NCI-H187 (cell line): ENCODE results near the gene RASSF9.

Experiments
- DNase-seq, 2 experiments: peaks; one replicate each; lab custom pipeline; 2025; lab: John Stamatoyannopoulos, UW

Gene RASSF9

DNA sequence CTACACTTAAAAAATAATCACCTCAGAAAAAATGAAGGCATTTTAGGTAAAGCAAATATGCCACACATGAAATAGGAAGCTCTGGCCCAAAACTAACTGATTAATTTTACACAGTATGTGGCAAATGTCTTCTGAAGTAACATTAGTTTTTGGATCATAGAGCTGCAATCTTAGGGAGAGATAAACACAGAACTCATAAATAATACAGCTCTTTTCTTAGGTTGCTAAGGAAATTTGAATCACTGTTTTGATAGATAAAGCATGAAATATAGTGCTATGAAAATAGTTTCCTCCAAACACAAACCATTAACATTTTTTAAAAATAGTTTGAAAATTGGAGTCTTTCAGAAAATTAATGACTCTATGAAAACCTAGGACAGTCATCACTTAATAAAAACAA is 15.0 kb downstream of the RASSF9 start:
- DNase-seq, result no peak

DNA sequence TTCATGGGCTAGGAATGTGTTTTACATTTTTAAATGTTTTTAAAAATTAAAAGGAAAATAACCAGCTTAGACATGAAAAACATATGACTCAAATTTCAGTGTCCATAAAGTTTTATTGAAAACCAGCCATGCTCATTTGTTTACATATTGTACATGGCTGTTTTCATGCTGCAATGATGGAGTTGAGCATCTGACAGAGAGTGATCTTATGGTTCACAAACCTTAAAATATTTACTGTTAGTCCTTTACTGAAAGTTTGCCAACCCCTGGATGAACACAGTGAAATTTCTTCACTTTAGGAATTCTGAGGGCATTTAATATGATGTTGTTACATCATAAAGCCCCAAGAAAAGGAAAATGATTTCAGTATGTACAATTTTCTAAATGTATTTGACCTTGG is 16.1 kb downstream of the RASSF9 start:
- no peak for DNase-seq

DNA sequence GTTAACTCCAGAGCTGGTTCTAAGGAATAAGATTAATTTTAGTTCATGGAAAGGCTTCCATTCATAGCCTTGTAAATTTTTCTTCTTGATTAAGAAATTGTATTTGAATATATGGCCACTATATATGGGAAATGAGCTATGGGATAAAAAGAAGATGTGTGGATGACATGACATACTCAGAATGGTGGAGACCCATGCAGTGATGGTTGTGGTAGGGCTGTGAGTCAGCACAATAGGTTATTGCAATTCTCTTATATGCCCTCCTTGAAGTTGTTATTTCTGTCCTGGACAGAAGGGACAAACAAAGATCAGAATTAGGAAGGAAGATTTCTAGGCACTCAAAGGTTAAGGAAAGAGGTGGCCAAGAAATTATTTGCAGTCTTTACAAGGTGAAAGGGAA is 21.5 kb downstream of the RASSF9 start:
- DNase-seq, result no peak

DNA sequence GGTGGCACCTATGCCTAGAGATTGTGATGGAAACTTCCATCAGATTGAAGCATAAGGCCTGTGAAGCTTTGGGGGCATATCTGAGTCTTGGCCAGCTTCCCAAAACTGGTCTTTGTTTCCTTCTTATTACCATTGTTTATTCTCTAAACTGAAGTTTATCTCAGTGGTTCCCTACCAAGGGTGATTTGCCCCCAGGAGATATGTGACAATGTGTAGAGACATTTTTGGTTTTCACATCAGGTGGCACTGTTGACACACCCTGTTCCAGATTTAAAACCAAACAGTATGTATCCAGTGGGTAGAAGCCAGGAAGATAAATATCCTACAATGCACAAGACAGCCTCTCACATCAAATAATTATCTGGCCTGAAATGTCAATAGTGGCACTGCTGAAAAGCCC is 22.1 kb downstream of the RASSF9 start:
- DNase-seq, result no peak

DNA sequence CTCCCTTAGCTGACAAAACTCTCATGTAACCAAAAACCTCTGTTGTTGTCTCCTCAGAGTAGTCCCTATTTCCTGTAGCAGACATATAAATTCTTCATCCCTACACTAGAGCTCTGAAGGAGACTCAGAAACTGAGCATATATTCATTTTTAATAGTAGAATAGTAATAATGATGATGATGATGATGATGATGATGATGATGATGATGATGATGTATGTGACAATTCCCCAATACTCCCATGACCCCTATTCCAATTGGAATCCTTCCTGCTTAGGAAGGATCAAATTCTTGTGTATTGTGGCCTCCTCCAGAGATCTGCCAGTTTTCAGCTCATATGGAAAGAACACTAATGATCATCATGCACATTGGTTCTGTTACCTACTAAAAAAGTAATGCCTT is 26.7 kb downstream of the RASSF9 start:
- no peak for DNase-seq

DNA sequence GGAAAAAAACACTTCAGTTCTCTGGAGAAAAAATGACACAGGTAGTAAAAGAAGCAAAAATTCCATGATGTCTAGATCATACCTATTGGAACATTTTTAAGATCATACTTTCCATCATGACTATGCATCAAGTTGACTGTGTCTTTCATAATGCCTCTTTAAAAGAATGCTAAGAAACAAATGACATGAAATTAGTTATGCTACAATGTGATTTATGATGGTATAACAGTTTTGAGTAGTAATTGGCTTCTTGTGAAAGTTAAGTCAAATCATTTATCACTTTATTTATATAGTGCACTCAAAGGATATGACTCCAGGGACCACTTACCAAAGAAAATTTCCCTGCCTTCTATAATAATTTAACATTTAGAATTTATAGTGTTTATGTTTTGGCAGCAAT is 28.5 kb downstream of the RASSF9 start:
- DNase-seq, result no peak

DNA sequence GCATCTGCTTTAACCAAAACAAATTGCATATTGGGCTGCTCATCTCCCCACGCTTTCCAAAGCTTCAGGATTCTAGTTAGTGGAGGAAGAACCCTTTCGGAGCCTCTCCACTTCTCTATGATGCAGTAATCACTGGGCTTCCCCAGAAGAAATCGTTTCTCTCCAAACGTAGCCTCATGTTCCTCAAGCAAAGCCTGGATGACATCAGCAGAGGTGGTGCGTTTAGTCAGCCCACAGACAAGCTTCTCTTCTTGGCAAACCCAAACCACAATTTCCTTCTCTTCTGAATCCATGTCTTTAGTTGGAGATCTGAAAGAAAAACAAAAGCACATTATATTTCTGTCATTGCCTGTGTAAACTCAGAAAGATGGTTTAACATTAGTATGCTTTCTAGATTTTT is 30.6 kb downstream of the RASSF9 start:
- no peak for DNase-seq

DNA sequence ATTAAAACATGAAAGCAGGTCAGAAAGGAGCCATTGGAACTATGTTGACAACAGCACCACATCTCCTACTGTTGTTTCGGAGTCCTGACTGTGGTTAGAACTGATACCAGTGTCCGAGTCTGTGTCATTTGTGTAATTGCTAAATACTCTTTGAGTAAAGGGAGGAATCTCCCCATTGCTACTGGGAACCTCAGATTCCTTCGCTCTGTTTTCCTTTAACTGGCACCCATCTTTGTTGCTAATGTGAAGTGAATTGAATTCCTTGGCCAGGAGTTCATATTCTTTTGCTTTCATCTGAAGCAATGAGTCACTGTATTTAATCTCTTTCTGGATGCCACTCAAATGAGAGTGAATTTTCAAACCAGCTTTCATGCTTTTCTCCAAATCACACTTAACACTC is 31.5 kb downstream of the RASSF9 start:
- no peak for DNase-seq

DNA sequence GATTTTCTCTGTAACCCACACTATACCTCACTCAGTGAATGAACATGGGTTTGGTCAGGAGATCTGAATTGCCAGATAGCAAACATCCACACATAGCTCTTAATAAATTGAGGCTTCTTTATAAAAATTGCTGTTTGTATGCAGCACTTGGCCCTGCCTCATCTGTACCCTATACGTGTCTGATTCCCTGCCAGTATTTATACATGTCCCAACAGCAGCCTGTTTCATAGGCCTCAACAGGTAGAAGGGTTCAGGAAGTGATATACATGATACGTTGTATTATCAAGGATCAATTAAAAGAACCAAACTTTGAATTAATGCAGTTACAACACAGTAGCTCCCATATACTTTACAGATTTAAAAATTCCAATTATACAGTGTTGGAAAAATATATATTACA is 32.3 kb downstream of the RASSF9 start:
- DNase-seq, result no peak

DNA sequence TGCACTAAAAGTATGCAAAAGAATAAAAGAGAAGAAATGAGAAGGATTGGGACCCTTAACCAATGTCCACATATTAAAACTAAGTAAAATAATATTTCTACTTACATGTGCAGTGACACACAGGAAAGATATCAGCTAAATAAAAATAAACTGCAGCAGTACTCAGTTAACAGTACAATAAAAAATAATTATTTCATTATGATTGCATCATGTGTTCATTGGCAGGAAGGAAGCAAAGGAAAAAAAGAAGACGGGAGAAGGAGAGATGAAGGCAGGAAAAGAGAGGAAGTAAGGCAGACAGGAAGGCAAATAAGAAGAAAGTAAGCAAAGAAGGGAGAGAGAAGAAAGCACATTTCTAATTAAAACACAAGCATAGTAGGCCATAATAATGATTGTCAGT is 33.0 kb downstream of the RASSF9 start:
- DNase-seq, result no peak

DNA sequence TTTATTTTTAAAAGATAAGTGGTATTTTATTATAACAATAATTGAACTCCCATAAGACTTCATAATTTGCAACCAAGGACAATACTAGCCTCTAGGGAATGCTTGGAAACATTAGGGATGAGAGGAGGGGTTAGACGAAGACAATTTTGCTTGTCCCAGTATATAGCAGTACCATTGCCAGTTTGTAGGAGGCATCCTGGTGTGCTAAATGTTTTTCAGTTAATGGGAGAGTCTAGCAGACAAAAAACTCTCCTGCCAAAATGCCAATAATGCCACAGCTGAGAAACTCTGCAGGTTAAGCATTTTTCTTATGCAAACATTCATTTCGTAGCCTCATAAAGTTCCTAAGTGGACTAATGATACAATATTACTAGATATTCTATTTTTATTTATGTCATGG is 38.1 kb downstream of the RASSF9 start:
- DNase-seq, result no peak

DNA sequence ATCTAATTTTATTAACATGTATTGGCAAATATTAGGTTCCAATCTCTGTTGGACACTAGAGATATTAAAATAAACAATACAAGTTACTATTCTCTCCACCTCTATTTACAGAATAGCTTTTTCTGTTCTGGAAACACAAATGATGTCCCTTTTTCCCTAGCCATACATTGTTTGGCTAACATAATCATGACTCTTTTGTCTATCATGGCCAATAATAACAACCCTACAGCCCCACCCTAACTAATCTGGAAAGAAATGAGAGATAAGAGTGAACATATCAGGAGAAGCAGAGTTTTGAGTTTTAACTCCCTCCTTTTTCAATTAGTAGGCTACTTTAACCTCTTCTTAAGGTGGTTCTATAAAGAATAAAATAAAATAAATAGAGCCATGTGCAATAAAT is 40.2 kb downstream of the RASSF9 start:
- DNase-seq, result no peak

DNA sequence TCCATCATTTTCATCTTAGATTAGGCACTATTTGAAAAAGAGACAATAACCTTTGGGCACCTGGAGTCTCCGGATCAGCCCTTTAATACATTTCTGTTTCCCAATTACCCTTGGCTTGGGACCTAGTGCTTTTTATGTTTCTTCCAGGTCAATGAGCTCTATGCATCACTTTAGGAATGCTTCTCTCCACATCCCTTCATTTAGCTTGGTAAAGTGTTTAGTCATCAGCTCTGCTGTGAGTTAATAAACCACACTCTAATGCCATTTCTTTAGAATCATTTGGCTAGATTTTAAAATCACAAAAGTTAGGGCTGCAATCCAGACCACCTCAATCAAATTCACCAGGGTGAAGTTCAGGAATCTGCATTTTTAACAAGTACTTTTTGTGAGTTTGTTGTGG is 41.7 kb downstream of the RASSF9 start:
- no peak for DNase-seq

DNA sequence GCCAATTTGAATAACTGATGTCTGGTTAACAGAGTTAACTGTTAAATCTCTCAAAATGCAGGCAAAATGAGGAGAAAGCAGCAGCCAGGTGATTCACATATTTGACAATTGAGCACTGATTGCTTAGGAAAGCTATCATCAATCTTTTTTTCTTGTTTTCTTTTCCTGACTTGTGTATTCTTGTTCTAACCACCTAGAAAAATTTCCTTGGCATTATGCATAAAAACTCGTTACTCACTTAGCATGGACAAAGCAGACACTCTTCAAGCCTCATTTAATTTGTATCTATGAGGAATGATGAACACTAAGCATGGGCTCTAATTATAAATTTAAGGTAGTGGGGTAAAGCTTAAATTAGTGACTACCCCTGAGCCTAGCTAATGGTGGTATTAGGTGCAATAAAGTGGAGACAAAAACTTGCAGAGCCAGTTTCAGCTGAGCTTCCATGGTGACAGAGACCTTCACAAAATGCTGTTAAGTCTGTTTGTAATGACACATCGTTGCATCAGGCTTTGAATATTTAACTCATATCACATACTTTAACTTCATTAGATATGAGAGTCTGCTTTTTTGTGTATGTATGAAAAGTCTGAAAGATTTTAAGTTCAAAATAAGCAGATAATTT is 52.0 kb downstream of the RASSF9 start:
- no peak for DNase-seq

DNA sequence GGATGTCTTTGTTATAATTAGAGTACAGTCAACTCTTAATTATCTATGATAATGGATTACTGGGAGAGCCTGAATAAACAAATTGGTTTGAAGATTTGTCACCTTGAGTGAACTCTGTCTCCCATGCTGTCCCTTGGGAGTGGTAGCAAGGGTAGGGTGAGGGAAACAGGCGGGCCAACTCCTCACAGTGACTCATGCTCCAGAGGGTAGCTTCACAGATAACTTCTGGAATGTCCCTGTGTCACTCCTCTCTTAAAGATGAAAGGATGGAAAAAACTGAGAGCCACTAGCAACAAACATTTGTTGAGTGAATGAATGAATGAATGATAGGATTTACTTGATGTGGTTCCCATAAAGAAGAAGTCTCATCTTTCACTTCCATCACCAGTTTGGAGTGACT is 53.5 kb downstream of the RASSF9 start:
- DNase-seq, result no peak

DNA sequence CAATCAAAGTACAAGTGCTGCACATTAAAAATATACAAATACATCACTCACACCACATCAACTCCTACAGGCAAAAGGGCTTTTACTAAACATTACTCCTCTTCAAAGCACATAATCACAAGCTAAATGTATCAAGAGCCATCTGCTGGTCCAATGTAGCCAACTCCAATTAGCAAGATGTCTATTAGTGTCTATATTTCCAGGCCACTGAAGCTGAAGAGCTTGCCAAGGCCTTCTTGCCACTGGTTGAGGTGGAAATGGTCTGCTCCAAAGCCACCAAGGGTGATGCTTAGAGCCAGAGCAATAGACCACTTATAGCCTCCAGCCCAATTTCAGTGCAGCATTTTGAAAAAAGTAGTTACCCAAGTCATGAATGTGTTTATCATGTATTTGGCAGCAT is 54.4 kb downstream of the RASSF9 start:
- no peak for DNase-seq

DNA sequence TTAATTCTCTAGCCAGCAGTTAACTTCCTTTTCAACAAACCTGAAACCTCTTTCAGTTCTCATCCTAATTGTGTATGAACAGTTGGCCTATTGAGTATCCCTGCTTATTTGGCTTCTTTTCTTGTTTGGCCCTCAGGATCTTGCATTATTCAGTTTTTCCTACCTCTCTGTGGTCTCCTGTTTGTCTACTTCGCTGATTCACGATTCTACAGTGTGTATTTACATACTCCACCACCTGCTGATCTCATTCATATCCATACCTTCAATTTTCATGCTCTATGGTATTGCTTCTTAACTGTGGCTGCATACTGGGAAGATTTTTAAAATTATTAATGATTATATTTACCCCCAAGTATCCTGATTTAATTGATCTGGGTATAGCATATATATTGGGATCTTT is 56.4 kb downstream of the RASSF9 start:
- DNase-seq, result no peak

DNA sequence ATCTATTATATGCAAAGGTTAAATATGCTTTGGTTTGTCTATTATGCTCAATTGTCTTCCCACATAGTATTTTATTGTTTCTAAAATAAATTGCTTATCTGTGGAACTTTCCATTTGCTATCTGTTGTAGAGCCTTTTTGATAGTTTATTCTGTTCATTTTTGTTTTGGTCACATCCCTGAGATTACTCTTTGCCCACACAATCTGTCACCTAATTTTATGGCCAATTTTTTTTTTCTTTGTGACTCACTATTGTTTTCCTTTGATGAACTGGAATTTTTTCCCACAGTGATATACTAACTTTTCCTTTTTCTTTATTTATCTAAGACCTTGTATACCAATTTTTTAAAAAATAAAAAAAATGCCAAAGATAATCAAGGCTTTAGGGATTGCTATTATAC is 61.1 kb downstream of the RASSF9 start:
- no peak for DNase-seq

DNA sequence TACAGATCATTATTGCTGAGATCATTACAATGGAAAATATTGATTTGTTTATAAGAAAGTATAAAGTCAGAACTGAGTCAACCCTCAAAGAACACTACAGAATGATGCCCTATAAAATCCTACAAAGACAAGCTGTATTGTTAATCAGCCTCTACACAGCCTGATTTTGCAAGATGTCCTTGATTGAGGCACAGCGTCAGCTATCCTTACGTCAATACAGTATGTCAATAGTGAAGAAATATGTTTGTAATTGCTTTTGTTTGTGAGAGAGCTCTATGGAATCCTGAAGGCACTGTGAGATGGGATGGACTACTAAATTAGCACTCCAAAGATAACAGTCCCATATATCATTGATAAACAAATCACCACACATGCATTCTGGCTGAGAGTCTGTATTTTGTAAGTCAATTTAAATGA is 70.7 kb downstream of the RASSF9 start:
- no peak for DNase-seq

DNA sequence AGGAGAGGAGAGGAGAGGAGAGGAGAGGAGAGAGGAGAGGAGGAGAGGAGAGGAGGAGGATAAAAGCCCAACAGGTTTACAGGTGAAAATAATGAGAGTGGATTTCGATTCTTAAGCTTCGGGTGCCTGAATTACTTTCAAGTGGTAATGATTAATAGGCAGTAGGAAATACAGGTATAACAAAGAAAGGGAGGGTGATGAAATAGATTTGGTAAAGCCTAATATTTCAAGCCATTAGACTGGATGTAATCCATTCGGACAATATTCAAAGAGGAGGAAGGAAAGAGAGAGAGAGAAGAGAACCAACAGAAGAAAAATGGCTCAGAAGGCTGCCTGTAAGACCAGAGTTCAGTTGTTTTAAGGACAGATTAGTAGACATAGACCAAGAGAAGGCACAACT is 76.6 kb downstream of the RASSF9 start:
- DNase-seq, result no peak

DNA sequence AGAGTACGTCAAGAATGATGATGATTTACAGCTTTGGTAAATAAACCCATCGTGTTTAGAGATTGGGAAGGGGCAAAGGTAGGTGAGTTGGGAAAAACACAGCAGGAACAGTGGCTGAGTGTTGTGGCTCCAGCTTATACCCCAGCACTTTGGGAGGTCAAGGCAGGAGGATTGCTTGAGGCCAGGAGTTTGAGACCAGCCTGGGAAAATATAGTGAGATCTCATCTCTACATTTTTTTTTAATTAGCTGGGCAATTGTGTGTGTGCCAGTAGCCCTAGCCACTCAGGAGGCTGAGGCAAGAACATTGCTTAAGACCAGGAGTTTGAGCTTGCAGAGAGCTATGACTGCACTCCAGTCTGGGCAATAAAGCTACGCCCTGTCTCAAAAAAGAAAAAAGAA is 77.1 kb downstream of the RASSF9 start:
- DNase-seq, result no peak

DNA sequence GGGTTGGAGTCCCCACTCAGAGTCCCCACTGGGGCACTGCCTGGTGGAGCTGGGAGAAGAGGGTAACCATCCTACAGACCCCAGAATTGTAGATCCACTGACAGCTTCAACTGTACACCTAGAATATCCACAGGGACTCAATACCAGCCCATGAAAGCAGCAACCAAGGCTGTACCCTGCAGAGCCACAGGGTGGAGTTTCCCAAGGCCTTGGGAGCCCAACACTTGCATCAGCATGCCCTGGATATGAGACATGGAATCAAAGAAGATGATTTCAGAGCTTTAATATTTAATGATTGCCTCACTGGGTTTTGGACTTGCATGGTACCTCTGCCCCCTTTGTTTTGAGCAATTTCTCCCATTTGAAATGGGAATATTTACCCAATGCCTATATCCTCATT is 80.4 kb downstream of the RASSF9 start:
- no peak for DNase-seq
